GM12878 (cell line): ENCODE measurements around the gene NSD2. TPM values are rescaled to one million over a fixed set of nuclear protein-coding genes. Genes with fewer than 3 reads are reported as not detected.

Experiments used
- ATAC-seq: fragments of 200-7000 bp; cut with Tn5 transposase; 3 replicates; pipeline ENCODE4 v1.9.1; 2020; ENCODE audit warnings: mild to moderate bottlenecking, moderate library complexity
- BruUV-seq: library from RNA; stranded (reverse); fragments of 400-500 nt; replicated peaks from 2 replicates; lab custom pipeline; 2021; lab: Mats Ljungman, UMichigan
- CTCF ChIA-PET: fragments of 300-600 bp; sonication (Branson Sonifier 250); formaldehyde crosslinking; extraction: SDS; loops from one replicate; lab custom pipeline; 2021; ENCODE audit warnings: inconsistent platforms; lab: Yijun Ruan, JAX
- POLR2A ChIA-PET: fragments of 350-600 bp; formaldehyde crosslinking; extraction: SDS; loops from one replicate; lab custom pipeline; 2021; ENCODE audit warnings: inconsistent platforms; lab: Charles Lee
- RAD21 ChIA-PET: fragments of 300-600 bp; sonication (Branson Sonifier 250); formaldehyde crosslinking; loops from one replicate; lab custom pipeline; 2023; ENCODE audit warnings: antibody characterized with exemption; ENCODE audit not compliant: unreplicated experiment; lab: Charles Lee
- SMC1A ChIA-PET: fragments of 300-600 bp; sonication (Branson Sonifier 250); formaldehyde crosslinking; loops from one replicate; lab custom pipeline; 2023; ENCODE audit not compliant: unreplicated experiment, uncharacterized antibody; lab: Charles Lee
- DNase-seq: peaks from one replicate; pipeline ENCODE4 v3.0.0-alpha.2; 2011; ENCODE audit warnings: low read depth, low spot score
- FAIRE-seq: peaks from 3 replicates; lab custom pipeline; 2011; peaks lifted over from hg19 to GRCh38; lab: Jason Lieb, UNC
- H2AFZ ChIP-seq: 2 replicates; pipeline ENCODE4 v1.6.0; 2011; ENCODE audit warnings: low read depth, low read length, control low read depth; ENCODE audit not compliant: control insufficient read depth
- H3K27ac ChIP-seq: 2 replicates; pipeline ENCODE4 v1.5.1; 2011; ENCODE audit warnings: control low read depth; ENCODE audit not compliant: control insufficient read depth, insufficient read depth
- H3K27me3 ChIP-seq, 2 experiments: replicated peaks in 1 of 2; 2 replicates each; pipeline versions ENCODE4 v1.6.0 to v1.6.1; 2011; ENCODE audit warnings: low read length in 1 of 2; ENCODE audit not compliant: control insufficient read depth in 2 of 2, insufficient read depth in 2 of 2
- H3K36me3 ChIP-seq, 2 experiments: 2 replicates each; pipeline ENCODE4 v1.5.1; 2011; ENCODE audit warnings: low read length in 1 of 2; ENCODE audit not compliant: control insufficient read depth in 2 of 2, insufficient read depth in 2 of 2
- H3K4me1 ChIP-seq: 2 replicates; pipeline ENCODE4 v1.6.1; 2011; ENCODE audit warnings: mild to moderate bottlenecking, low read length, moderate library complexity, mixed read lengths; ENCODE audit not compliant: control insufficient read depth, insufficient read depth
- H3K4me2 ChIP-seq: 2 replicates; pipeline ENCODE4 v1.6.0; 2011; ENCODE audit warnings: control low read depth; ENCODE audit not compliant: control insufficient read depth, insufficient read depth
- H3K4me3 ChIP-seq: fragments of 200-600 bp; sonication (generic); 2 replicates; pipeline ENCODE4 v1.5.1; 2016
- H3K79me2 ChIP-seq: 2 replicates; pipeline ENCODE4 v1.6.0; 2011; ENCODE audit warnings: low read length; ENCODE audit not compliant: control insufficient read depth, insufficient read depth
- H3K9ac ChIP-seq: 2 replicates; pipeline ENCODE4 v1.8.0; 2011; ENCODE audit warnings: low read length, control low read depth, mixed read lengths; ENCODE audit not compliant: control insufficient read depth, insufficient read depth
- H3K9me3 ChIP-seq: replicated peaks from 3 replicates; pipeline ENCODE4 v1.5.1; 2011; ENCODE audit warnings: mild to moderate bottlenecking, low read length; ENCODE audit not compliant: control insufficient read depth, insufficient read depth
- H4K20me1 ChIP-seq: 2 replicates; pipeline ENCODE4 v1.6.0; 2011; ENCODE audit not compliant: control insufficient read depth, insufficient read depth
- MXI1 ChIP-seq: fragments of 150-350 bp; IDR thresholded peaks from 2 replicates; pipeline ENCODE4 v1.6.1; 2011; ENCODE audit warnings: low read depth, mild to moderate bottlenecking, inconsistent platforms, low read length, improper control_type of control experiment
- NFYA ChIP-seq: IDR thresholded peaks from 2 replicates; pipeline ENCODE4 v1.6.1; 2011; ENCODE audit warnings: low read depth, mild to moderate bottlenecking, low read length, improper control_type of control experiment, borderline replicate concordance
- NR2F1 ChIP-seq: fragments of 450-650 bp; conservative IDR thresholded peaks from 2 replicates; pipeline ENCODE4 v1.6.1; 2017; ENCODE audit warnings: mild to moderate bottlenecking
- POLR2AphosphoS2 ChIP-seq: IDR thresholded peaks from 2 replicates; pipeline ENCODE4 v1.6.1; 2011; ENCODE audit warnings: low read depth, mild to moderate bottlenecking, low read length, improper control_type of control experiment, moderate library complexity
- WGBS: methylation state at CpG from one replicate; pipeline ENCODE4 v1.1.6; 2016; ENCODE audit warnings: low lambda C conversion rate; ENCODE audit not compliant: insufficient replicate concordance, insufficient coverage; ENCODE audit errors: missing lambda C conversion rate; 5-methylcytosine and 5-hydroxymethylcytosine counted together
- in situ Hi-C: fragments of 300-500 bp; cut with MboI; formaldehyde crosslinking; loops from 9 replicates; pipeline ENCODE4 v1.14.3; 2018; ENCODE audit warnings: mixed read lengths
- intact Hi-C: fragments of 100-400 bp; cut with micrococcal nuclease; formaldehyde crosslinking; loops from one replicate; pipeline ENCODE4 v1.14.2; 2022; ENCODE audit not compliant: unreplicated experiment
- polyA plus RNA-seq, 11 experiments: library from polyadenylated mRNA; depleted of rRNA in 4 of 11; unstranded in 6 of 11; stranded (reverse) in 5 of 11; fragments of >200 nt; fragmentation: Nextera tagmentation in 4 of 11; fragmentation: Illumina TruSeq in 1 of 11; extraction: Ambion mirVana in 4 of 11; extraction: Trizol in 1 of 11; gene quantifications; 1 replicate in 1 of 11; 2 replicates in 10 of 11; pipeline versions ENCODE4 v1.2.1 to v1.2.3, GENCODE V29; 2011 to 2016; ENCODE audit warnings: inconsistent platforms in 2 of 11, missing spikeins in 2 of 11, low read depth in 1 of 11
- total RNA-seq, 4 experiments: library from RNA; depleted of rRNA in 3 of 4; stranded (reverse); fragments of >200 nt in 3 of 4; fragmentation: Illumina TruSeq in 1 of 4; extraction: Trizol in 1 of 4; gene quantifications; 2 replicates each; pipeline versions ENCODE4 v1.2.1 to v1.2.3, GENCODE V29; 2013 to 2021
- TF ChIP-seq, protein P1 (sequence below): IDR thresholded peaks from 2 replicates; pipeline ENCODE4 v1.6.1; 2012; ENCODE audit warnings: low read length, inconsistent platforms
- TF ChIP-seq, protein P2 (sequence below): fragments of 450-650 bp; IDR thresholded peaks from 2 replicates; pipeline ENCODE4 v1.6.1; 2017; ENCODE audit warnings: low read depth, mild to moderate bottlenecking, moderate library complexity
- TF ChIP-seq, protein P3 (sequence below): IDR thresholded peaks from 2 replicates; pipeline ENCODE4 v1.6.1; 2012; ENCODE audit warnings: low read depth, low read length, improper control_type of control experiment
- TF ChIP-seq, protein P4 (sequence below): IDR thresholded peaks from 2 replicates; pipeline ENCODE4 v1.6.1; 2011; ENCODE audit warnings: mild to moderate bottlenecking, low read depth, low read length, moderate library complexity; ENCODE audit not compliant: insufficient replicate concordance

Gene NSD2
- total and polyA plus RNA-seq, 10 of the 15 experiments (the other 5 are each of a cell fraction or from before 2014, with no cell fraction given) = 8.6 to 139 (median 67.2) TPM

DNA sequence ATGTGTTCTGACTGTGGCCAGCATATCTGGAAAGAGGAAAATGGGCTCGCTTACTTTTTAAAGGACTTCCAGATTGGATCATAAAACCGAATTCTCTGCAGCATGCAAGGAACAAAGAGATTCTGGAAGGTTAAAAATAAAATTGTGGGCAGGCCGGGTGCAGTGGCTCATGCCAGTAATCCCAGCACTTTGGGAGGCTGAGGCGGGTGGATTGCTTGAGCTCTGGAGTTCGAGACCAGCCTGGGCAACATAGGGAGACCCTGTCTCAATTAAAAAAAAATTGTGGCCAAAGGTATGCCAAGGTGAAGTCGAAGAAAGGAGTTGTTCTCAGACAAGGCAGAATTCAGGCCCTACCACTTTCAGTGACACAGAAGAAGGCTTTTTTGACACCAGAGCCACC is 99.7 kb downstream of the NSD2 start:
- ChIA-PET CTCF (no interaction called here), RAD21 (no interaction called here), SMC1A (no interaction called here), POLR2A (no interaction called here)
- no TSS peak for BruUV-seq
- no peak for ATAC-seq
- no peak for FAIRE-seq
- in situ Hi-C loops (no loop called here), intact Hi-C loops (no loop called here)
- TF ChIP-seq POLR2AphosphoS2 = no peak
- TF ChIP-seq, protein P1, sequence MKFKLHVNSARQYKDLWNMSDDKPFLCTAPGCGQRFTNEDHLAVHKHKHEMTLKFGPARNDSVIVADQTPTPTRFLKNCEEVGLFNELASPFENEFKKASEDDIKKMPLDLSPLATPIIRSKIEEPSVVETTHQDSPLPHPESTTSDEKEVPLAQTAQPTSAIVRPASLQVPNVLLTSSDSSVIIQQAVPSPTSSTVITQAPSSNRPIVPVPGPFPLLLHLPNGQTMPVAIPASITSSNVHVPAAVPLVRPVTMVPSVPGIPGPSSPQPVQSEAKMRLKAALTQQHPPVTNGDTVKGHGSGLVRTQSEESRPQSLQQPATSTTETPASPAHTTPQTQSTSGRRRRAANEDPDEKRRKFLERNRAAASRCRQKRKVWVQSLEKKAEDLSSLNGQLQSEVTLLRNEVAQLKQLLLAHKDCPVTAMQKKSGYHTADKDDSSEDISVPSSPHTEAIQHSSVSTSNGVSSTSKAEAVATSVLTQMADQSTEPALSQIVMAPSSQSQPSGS = no peak
- no peak for TF ChIP-seq MXI1
- TF ChIP-seq NR2F1 = no peak
- DNase-seq = no peak
- no peaks in the 10 kb centered on the region for H3K4me1 ChIP-seq
- no peaks in the 10 kb centered on the region for H4K20me1 ChIP-seq
- no peaks in the 10 kb centered on the region for H3K79me2 ChIP-seq
- WGBS = 81% methylated on average over 6 of the region's 6 CpGs
- no peaks in the 10 kb centered on the region for H3K27me3 ChIP-seq
- H3K4me3 ChIP-seq = no peak overlapping the region
- no peaks in the 10 kb centered on the region for H3K9me3 ChIP-seq
- H3K36me3 ChIP-seq = peaks cover 37 to 39% of the 10 kb centered on the region in 2 experiments
- H3K27ac ChIP-seq = no peak overlapping the region
- H2AFZ ChIP-seq = no peak overlapping the region
- no peak overlapping the region for H3K4me2 ChIP-seq
- H3K9ac ChIP-seq = no peak overlapping the region

DNA sequence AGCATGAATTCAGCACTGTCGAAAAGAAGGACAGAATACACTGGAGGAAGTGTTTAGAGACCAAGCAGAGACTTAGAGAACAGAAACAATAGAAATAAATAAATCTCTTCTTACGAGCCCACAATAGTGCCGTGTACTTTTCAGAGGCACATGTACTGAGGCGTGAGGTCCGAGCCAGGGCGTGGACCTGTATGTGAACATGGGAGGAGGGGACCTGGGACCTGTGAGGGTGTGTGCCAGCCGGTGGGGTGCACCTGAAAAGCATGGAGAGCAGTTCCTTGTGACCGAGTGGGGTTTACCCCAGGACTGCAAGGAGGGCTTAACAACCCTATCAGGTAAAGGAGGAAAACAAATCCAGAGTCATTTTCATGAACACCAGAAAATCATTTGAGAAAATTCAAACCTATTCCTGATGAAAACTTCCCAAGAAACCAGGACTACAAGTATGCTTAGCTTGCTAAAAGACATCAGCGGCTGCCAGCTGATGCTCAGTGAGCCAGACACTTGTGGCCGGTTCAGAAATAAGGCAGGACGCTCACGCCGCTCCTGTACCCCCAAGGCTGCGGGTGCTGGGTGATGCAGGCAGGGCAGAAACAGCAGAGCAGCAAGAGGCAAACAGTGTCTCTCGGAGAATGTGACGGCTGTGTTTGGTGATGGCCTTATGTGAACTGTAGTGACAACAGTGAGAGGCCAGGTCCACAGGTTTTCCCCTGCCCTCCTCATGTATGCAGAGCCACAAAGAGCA is 100.4 kb downstream of the NSD2 start:
- FAIRE-seq = no peak
- in situ Hi-C loops = no loop called here
- ChIA-PET SMC1A (no interaction called here), POLR2A (no interaction called here), CTCF (no interaction called here), RAD21 (no interaction called here)
- Histone ChIP-seq H2AFZ (no peak overlapping the region), H3K9ac (no peak overlapping the region), H3K9me3 (no peaks in the 10 kb centered on the region), H3K36me3 (peaks cover 39 to 43% of the 10 kb centered on the region in 2 experiments), H4K20me1 (no peaks in the 10 kb centered on the region), H3K4me2 (no peak overlapping the region), H3K4me1 (no peaks in the 10 kb centered on the region), H3K79me2 (no peaks in the 10 kb centered on the region), H3K4me3 (no peak overlapping the region), H3K27ac (no peak overlapping the region), H3K27me3 (no peaks in the 10 kb centered on the region)
- no peak for DNase-seq
- no TSS peak for BruUV-seq
- intact Hi-C loops = no loop called here
- ATAC-seq = no peak
- 89% methylated on average over 16 of the region's 16 CpGs for WGBS
- TF ChIP-seq, protein P2, sequence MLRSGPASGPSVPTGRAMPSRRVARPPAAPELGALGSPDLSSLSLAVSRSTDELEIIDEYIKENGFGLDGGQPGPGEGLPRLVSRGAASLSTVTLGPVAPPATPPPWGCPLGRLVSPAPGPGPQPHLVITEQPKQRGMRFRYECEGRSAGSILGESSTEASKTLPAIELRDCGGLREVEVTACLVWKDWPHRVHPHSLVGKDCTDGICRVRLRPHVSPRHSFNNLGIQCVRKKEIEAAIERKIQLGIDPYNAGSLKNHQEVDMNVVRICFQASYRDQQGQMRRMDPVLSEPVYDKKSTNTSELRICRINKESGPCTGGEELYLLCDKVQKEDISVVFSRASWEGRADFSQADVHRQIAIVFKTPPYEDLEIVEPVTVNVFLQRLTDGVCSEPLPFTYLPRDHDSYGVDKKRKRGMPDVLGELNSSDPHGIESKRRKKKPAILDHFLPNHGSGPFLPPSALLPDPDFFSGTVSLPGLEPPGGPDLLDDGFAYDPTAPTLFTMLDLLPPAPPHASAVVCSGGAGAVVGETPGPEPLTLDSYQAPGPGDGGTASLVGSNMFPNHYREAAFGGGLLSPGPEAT = no peak
- TF ChIP-seq, protein P3, sequence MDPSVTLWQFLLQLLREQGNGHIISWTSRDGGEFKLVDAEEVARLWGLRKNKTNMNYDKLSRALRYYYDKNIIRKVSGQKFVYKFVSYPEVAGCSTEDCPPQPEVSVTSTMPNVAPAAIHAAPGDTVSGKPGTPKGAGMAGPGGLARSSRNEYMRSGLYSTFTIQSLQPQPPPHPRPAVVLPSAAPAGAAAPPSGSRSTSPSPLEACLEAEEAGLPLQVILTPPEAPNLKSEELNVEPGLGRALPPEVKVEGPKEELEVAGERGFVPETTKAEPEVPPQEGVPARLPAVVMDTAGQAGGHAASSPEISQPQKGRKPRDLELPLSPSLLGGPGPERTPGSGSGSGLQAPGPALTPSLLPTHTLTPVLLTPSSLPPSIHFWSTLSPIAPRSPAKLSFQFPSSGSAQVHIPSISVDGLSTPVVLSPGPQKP = no peak
- no peak for TF ChIP-seq NFYA
- TF ChIP-seq, protein P4, sequence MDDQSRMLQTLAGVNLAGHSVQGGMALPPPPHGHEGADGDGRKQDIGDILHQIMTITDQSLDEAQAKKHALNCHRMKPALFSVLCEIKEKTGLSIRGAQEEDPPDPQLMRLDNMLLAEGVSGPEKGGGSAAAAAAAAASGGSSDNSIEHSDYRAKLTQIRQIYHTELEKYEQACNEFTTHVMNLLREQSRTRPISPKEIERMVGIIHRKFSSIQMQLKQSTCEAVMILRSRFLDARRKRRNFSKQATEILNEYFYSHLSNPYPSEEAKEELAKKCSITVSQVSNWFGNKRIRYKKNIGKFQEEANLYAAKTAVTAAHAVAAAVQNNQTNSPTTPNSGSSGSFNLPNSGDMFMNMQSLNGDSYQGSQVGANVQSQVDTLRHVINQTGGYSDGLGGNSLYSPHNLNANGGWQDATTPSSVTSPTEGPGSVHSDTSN = no peak
